Body of pancreas (tissue), 4 donors: ENCODE data around the gene ARHGAP4.

Experiments used
- CTCF ChIP-seq, 7 experiments: fragments of 450-650 bp in 4 of 7; fragments of 200-600 bp in 3 of 7; sonication (generic) in 3 of 7; IDR thresholded peaks; one replicate each; pipeline ENCODE4 v1.5.1; 2016 to 2019; ENCODE audit warnings: antibody characterized with exemption in 7 of 7
- POLR2A ChIP-seq, 3 donors: fragments of 450-650 bp; IDR thresholded peaks; one replicate each; pipeline ENCODE4 v1.6.1; 2016; ENCODE audit warnings: antibody characterized with exemption in 3 of 3, mild to moderate bottlenecking in 2 of 3

DNA sequence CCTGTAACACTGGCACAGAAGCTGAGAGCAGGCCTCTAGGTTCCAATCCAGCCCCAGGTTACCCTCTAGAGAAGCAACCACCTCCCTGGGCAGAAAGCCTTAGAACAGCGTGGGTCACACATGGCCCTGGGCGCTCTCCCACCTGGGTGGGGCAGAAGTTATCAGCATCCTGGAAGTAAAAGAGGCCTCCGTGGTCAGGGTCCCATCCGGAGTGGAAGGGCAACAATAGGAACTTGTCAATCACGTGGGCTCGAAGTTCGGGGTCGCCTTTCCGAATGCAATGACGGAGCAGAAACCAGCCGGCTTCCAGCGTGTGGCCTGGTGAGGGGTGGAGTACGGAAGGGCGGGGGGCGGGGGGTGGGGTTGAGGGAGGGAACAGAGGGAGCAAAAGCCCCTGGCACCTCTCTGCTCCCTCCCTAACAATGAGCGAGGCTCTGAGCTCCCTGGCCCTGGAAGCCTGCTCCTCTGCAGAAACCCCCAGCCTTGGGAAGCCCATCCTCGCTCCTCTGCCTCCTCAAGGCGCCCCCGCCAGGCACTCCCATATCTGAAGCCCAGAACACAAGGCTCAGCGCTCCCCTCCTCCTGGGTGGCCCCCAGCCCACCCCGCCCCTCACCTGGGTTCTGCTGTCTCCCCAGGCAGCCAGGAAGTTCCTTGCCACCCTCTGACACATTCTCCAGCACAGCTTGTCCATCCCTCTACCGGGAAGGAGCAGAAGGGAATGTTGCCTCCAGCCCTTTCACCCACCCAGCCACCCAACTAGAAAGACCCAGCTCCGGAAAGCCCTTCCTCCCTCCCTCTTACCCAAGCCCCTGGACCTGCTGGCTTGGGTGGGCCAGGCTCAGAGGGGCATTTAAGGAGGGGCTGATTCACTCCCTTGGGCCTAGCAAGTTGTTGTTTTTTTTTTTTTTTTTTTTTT, 15.5 kb upstream of the ARHGAP4 start:
- TF ChIP-seq CTCF (IDR thresholded peaks at IDR 0.05): no peak
- no peak for TF ChIP-seq POLR2A (IDR thresholded peaks at IDR 0.05)
